SK-N-SH treated with all-trans-retinoic acid at 6 μM for 48 hours (cell line): ENCODE data around the gene HIVEP3.

Source experiments
- ATAC-seq: fragments of 200-7000 bp; cut with Tn5 transposase; 3 replicates; pipeline ENCODE4 v1.9.1; 2020; ENCODE audit warnings: mild to moderate bottlenecking, moderate library complexity
- ARNTL ChIP-seq: fragments of 450-650 bp; formaldehyde crosslinking; IDR thresholded peaks from 2 replicates; pipeline ENCODE4 v1.5.0; 2020; ENCODE audit warnings: low read depth, mild to moderate bottlenecking, moderate library complexity, borderline replicate concordance
- BACH2 ChIP-seq: fragments of 250-450 bp; sonication (Bioruptor Pico); IDR thresholded peaks from 2 replicates; pipeline ENCODE4 v1.9.0; 2021; ENCODE audit warnings: mild to moderate bottlenecking, borderline replicate concordance
- CSDC2 ChIP-seq: fragments of 250-450 bp; sonication (Bioruptor Pico); IDR thresholded peaks from 2 replicates; pipeline ENCODE4 v1.5.0; 2020; ENCODE audit warnings: mild to moderate bottlenecking, moderate library complexity
- ESRRG ChIP-seq: fragments of 250-450 bp; sonication (Bioruptor Pico); IDR thresholded peaks from 2 replicates; pipeline ENCODE4 v1.6.1; 2021; ENCODE audit warnings: mild to moderate bottlenecking
- GLIS3 ChIP-seq: fragments of 250-450 bp; sonication (Bioruptor Pico); IDR thresholded peaks from 2 replicates; pipeline ENCODE4 v1.5.0; 2020; ENCODE audit warnings: mild to moderate bottlenecking, moderate library complexity
- ISL1 ChIP-seq: fragments of 250-450 bp; sonication (Bioruptor Pico); IDR thresholded peaks from 2 replicates; pipeline ENCODE4 v2.1.2; 2022; ENCODE audit warnings: mild to moderate bottlenecking, moderate library complexity
- OSR1 ChIP-seq: fragments of 250-450 bp; sonication (Bioruptor Pico); IDR thresholded peaks from 2 replicates; pipeline ENCODE4 v1.8.0; 2022; ENCODE audit warnings: moderate library complexity, mild to moderate bottlenecking, inconsistent platforms
- PPARA ChIP-seq: fragments of 250-450 bp; sonication (Bioruptor Pico); IDR thresholded peaks from 2 replicates; pipeline ENCODE4 v1.5.0; 2020; ENCODE audit warnings: mild to moderate bottlenecking, borderline replicate concordance
- RARB ChIP-seq: fragments of 250-450 bp; sonication (Bioruptor Pico); IDR thresholded peaks from 2 replicates; pipeline ENCODE4 v1.8.0; 2021; ENCODE audit warnings: mild to moderate bottlenecking, moderate library complexity
- SNAI2 ChIP-seq: fragments of 250-450 bp; sonication (Bioruptor Pico); IDR thresholded peaks from 2 replicates; pipeline ENCODE4 v1.5.0; 2020; ENCODE audit warnings: mild to moderate bottlenecking, moderate library complexity
- TCF4 ChIP-seq: fragments of 250-450 bp; sonication (Bioruptor Pico); IDR thresholded peaks from 2 replicates; pipeline ENCODE4 v1.8.0; 2021; ENCODE audit warnings: mild to moderate bottlenecking, moderate library complexity, borderline replicate concordance
- ZC3H10 ChIP-seq: fragments of 250-450 bp; sonication (Bioruptor Pico); IDR thresholded peaks from 2 replicates; pipeline ENCODE4 v1.5.1; 2021; ENCODE audit warnings: mild to moderate bottlenecking, moderate library complexity
- ZFP3 ChIP-seq: fragments of 250-450 bp; sonication (Bioruptor Pico); IDR thresholded peaks from 2 replicates; pipeline ENCODE4 v1.5.0; 2020; ENCODE audit warnings: mild to moderate bottlenecking, moderate library complexity
- ZFP30 ChIP-seq: fragments of 450-650 bp; formaldehyde crosslinking; IDR thresholded peaks from 2 replicates; pipeline ENCODE4 v1.5.0; 2022; ENCODE audit warnings: mild to moderate bottlenecking, moderate library complexity
- ZNF565 ChIP-seq: fragments of 450-650 bp; formaldehyde crosslinking; conservative IDR thresholded peaks from 2 replicates; pipeline ENCODE4 v1.5.0; 2020; ENCODE audit warnings: low read depth, mild to moderate bottlenecking, moderate library complexity
- ZNF70 ChIP-seq: fragments of 450-650 bp; formaldehyde crosslinking; IDR thresholded peaks from 2 replicates; pipeline ENCODE4 v1.5.0; 2020; ENCODE audit warnings: mild to moderate bottlenecking, moderate library complexity
- ZNF8 ChIP-seq: fragments of 450-650 bp; formaldehyde crosslinking; IDR thresholded peaks from 2 replicates; pipeline ENCODE4 v1.5.0; 2020; ENCODE audit warnings: mild to moderate bottlenecking, moderate library complexity
- TF ChIP-seq, protein P1 (sequence below): fragments of 250-450 bp; sonication (Bioruptor Pico); IDR thresholded peaks from 2 replicates; pipeline ENCODE4 v1.5.1; 2021; ENCODE audit warnings: mild to moderate bottlenecking, moderate library complexity
- TF ChIP-seq, protein P2 (sequence below): fragments of 250-450 bp; sonication (Bioruptor Pico); IDR thresholded peaks from 2 replicates; pipeline ENCODE4 v1.8.0; 2020; ENCODE audit warnings: mild to moderate bottlenecking, moderate library complexity, borderline replicate concordance
- TF ChIP-seq, protein P3 (sequence below): fragments of 250-450 bp; sonication (Bioruptor Pico); IDR thresholded peaks from 2 replicates; pipeline ENCODE4 v1.5.1; 2020; ENCODE audit warnings: low read depth, mild to moderate bottlenecking, moderate library complexity
- TF ChIP-seq, protein P4 (sequence below): fragments of 250-450 bp; sonication (Bioruptor Pico); IDR thresholded peaks from 2 replicates; pipeline ENCODE4 v1.8.0; 2021; ENCODE audit warnings: low read depth, mild to moderate bottlenecking, moderate library complexity, borderline replicate concordance
- TF ChIP-seq, protein P5 (sequence below): fragments of 250-450 bp; sonication (Bioruptor Pico); IDR thresholded peaks from 2 replicates; pipeline ENCODE4 v1.5.0; 2020; ENCODE audit warnings: mild to moderate bottlenecking, moderate library complexity

The HIVEP3 gene

DNA sequence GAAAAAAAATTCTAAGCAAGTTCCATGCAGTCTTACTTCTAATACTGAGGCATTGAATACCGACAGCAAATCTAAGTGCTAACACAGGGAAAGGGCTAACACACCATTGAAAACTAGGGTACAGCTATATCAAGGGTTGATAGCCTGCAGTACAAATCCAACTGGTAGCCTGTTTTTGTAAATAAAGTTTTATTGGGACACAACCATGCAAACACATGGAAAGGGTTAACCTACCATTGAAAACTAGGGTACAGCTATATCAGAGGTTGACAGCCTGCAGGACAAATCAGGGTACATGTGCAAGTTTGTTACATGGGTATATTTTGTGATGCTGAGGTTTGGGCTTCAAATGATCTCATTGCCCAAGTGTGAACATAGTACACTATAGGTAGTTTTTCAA is 212.9 kb downstream of the HIVEP3 start:
- TF ChIP-seq ESRRG (CRISPR knock-in tag) (no peak), TCF4 (CRISPR knock-in tag) (no peak), ZNF70 (CRISPR knock-in tag) (no peak), PPARA (CRISPR knock-in tag) (no peak), ZNF8 (CRISPR knock-in tag) (no peak), BACH2 (CRISPR knock-in tag) (no peak), ZFP3 (CRISPR knock-in tag) (no peak), RARB (CRISPR knock-in tag) (no peak), ZNF565 (no peak), SNAI2 (no peak), CSDC2 (CRISPR knock-in tag) (no peak), GLIS3 (CRISPR knock-in tag) (no peak), OSR1 (no peak), ZC3H10 (CRISPR knock-in tag) (no peak)
- TF ChIP-seq, protein P1, sequence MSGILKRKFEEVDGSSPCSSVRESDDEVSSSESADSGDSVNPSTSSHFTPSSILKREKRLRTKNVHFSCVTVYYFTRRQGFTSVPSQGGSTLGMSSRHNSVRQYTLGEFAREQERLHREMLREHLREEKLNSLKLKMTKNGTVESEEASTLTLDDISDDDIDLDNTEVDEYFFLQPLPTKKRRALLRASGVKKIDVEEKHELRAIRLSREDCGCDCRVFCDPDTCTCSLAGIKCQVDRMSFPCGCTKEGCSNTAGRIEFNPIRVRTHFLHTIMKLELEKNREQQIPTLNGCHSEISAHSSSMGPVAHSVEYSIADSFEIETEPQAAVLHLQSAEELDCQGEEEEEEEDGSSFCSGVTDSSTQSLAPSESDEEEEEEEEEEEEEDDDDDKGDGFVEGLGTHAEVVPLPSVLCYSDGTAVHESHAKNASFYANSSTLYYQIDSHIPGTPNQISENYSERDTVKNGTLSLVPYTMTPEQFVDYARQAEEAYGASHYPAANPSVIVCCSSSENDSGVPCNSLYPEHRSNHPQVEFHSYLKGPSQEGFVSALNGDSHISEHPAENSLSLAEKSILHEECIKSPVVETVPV: no peak
- TF ChIP-seq, protein P2, sequence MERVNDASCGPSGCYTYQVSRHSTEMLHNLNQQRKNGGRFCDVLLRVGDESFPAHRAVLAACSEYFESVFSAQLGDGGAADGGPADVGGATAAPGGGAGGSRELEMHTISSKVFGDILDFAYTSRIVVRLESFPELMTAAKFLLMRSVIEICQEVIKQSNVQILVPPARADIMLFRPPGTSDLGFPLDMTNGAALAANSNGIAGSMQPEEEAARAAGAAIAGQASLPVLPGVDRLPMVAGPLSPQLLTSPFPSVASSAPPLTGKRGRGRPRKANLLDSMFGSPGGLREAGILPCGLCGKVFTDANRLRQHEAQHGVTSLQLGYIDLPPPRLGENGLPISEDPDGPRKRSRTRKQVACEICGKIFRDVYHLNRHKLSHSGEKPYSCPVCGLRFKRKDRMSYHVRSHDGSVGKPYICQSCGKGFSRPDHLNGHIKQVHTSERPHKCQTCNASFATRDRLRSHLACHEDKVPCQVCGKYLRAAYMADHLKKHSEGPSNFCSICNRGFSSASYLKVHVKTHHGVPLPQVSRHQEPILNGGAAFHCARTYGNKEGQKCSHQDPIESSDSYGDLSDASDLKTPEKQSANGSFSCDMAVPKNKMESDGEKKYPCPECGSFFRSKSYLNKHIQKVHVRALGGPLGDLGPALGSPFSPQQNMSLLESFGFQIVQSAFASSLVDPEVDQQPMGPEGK (CRISPR knock-in tag): no peak
- TF ChIP-seq, protein P3, sequence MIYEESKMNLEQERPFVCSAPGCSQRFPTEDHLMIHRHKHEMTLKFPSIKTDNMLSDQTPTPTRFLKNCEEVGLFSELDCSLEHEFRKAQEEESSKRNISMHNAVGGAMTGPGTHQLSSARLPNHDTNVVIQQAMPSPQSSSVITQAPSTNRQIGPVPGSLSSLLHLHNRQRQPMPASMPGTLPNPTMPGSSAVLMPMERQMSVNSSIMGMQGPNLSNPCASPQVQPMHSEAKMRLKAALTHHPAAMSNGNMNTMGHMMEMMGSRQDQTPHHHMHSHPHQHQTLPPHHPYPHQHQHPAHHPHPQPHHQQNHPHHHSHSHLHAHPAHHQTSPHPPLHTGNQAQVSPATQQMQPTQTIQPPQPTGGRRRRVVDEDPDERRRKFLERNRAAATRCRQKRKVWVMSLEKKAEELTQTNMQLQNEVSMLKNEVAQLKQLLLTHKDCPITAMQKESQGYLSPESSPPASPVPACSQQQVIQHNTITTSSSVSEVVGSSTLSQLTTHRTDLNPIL (CRISPR knock-in tag): no peak
- TF ChIP-seq, protein P4, sequence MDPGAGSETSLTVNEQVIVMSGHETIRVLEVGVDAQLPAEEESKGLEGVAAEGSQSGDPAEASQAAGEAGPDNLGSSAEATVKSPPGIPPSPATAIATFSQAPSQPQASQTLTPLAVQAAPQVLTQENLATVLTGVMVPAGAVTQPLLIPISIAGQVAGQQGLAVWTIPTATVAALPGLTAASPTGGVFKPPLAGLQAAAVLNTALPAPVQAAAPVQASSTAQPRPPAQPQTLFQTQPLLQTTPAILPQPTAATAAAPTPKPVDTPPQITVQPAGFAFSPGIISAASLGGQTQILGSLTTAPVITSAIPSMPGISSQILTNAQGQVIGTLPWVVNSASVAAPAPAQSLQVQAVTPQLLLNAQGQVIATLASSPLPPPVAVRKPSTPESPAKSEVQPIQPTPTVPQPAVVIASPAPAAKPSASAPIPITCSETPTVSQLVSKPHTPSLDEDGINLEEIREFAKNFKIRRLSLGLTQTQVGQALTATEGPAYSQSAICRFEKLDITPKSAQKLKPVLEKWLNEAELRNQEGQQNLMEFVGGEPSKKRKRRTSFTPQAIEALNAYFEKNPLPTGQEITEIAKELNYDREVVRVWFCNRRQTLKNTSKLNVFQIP (CRISPR knock-in tag): no peak
- TF ChIP-seq, protein P5, sequence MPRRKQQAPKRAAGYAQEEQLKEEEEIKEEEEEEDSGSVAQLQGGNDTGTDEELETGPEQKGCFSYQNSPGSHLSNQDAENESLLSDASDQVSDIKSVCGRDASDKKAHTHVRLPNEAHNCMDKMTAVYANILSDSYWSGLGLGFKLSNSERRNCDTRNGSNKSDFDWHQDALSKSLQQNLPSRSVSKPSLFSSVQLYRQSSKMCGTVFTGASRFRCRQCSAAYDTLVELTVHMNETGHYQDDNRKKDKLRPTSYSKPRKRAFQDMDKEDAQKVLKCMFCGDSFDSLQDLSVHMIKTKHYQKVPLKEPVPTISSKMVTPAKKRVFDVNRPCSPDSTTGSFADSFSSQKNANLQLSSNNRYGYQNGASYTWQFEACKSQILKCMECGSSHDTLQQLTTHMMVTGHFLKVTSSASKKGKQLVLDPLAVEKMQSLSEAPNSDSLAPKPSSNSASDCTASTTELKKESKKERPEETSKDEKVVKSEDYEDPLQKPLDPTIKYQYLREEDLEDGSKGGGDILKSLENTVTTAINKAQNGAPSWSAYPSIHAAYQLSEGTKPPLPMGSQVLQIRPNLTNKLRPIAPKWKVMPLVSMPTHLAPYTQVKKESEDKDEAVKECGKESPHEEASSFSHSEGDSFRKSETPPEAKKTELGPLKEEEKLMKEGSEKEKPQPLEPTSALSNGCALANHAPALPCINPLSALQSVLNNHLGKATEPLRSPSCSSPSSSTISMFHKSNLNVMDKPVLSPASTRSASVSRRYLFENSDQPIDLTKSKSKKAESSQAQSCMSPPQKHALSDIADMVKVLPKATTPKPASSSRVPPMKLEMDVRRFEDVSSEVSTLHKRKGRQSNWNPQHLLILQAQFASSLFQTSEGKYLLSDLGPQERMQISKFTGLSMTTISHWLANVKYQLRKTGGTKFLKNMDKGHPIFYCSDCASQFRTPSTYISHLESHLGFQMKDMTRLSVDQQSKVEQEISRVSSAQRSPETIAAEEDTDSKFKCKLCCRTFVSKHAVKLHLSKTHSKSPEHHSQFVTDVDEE (CRISPR knock-in tag): no peak
- no peak for ATAC-seq

DNA sequence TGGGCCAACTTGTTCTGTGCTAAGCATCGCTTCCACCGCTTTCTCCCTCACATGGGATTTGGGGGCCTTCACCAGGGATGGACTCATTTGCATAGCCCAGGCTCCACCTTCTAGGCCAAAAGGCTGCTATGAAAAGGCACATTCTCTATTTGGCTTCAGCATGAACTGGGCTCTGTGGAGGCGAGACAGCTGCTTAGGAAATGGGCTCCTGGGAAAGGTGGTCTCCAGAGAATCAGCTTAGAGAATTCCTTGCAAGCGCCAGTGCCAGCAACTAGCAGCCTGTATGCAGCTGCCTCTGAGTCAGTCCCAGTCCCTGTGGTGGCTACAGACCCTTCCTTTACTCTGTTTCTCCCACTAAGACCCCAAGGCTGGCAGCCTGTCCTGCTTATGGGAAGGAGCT is 214.5 kb downstream of the HIVEP3 start:
- ATAC-seq: no peak
- TF ChIP-seq SNAI2 (no peak), ZFP30 (no peak), BACH2 (CRISPR knock-in tag) (no peak), ZNF70 (CRISPR knock-in tag) (no peak), ESRRG (CRISPR knock-in tag) (no peak), OSR1 (no peak), ZNF8 (CRISPR knock-in tag) (no peak), CSDC2 (CRISPR knock-in tag) (no peak), ISL1 (CRISPR knock-in tag) (no peak), PPARA (CRISPR knock-in tag) (no peak), ARNTL (no peak), ZFP3 (CRISPR knock-in tag) (no peak)
- TF ChIP-seq, protein P4 (CRISPR knock-in tag): no peak
- TF ChIP-seq, protein P5 (CRISPR knock-in tag): no peak
- TF ChIP-seq, protein P3 (CRISPR knock-in tag): no peak
- TF ChIP-seq, protein P2 (CRISPR knock-in tag): no peak
